H1 (cell line): ENCODE measurements around the gene NDUFA5. TPM values are rescaled to one million over a fixed set of nuclear protein-coding genes. Genes with fewer than 3 reads are reported as not detected.

ENCODE experiments used
- CTCF ChIA-PET: fragments of 300-600 bp; sonication (Branson Sonifier 250); formaldehyde crosslinking; loops from one replicate; lab custom pipeline; 2021; ENCODE audit not compliant: partially characterized antibody; lab: Charles Lee
- POLR2A ChIA-PET: fragments of 300-600 bp; sonication (Branson Sonifier 250); formaldehyde crosslinking; loops from one replicate; lab custom pipeline; 2021; ENCODE audit warnings: inconsistent platforms; ENCODE audit not compliant: partially characterized antibody; lab: Charles Lee
- DNase-seq, 2 experiments: peaks; one replicate each; pipeline versions ENCODE4 v3.0.0 to v3.0.0-alpha.2; 2010 to 2022; ENCODE audit warnings: low spot score in 2 of 2, low read depth in 1 of 2, mixed read lengths in 1 of 2
- FAIRE-seq: peaks from 2 replicates; lab custom pipeline; 2011; peaks lifted over from hg19 to GRCh38; lab: Jason Lieb, UNC
- H2AFZ ChIP-seq: 2 replicates; pipeline ENCODE4 v1.8.1; 2012; ENCODE audit warnings: low read length, inconsistent platforms
- H2AK5ac ChIP-seq: 2 replicates; pipeline ENCODE4 v1.6.1; 2013; ENCODE audit warnings: low read depth, low read length
- H2BK120ac ChIP-seq: replicated peaks from 2 replicates; pipeline ENCODE3; 2013; ENCODE audit warnings: low read depth, low read length, inconsistent platforms
- H2BK12ac ChIP-seq: 2 replicates; pipeline ENCODE4 v1.6.1; 2013; ENCODE audit warnings: low read depth, low read length
- H2BK15ac ChIP-seq: 2 replicates; pipeline ENCODE4 v1.6.1; 2013; ENCODE audit warnings: low read length
- H2BK20ac ChIP-seq: 2 replicates; pipeline ENCODE4 v1.6.1; 2013; ENCODE audit warnings: low read length
- H2BK5ac ChIP-seq: 2 replicates; pipeline ENCODE4 v1.6.1; 2013; ENCODE audit warnings: low read depth, low read length
- H3K14ac ChIP-seq: 2 replicates; pipeline ENCODE4 v1.6.1; 2013; ENCODE audit warnings: inconsistent platforms; ENCODE audit not compliant: insufficient read length
- H3K18ac ChIP-seq: 2 replicates; pipeline ENCODE4 v1.6.1; 2013; ENCODE audit warnings: low read length; ENCODE audit errors: extremely low read depth
- H3K23ac ChIP-seq: 2 replicates; pipeline ENCODE4 v1.6.1; 2013; ENCODE audit warnings: inconsistent platforms; ENCODE audit not compliant: insufficient read length
- H3K23me2 ChIP-seq: 2 replicates; pipeline ENCODE4 v1.6.1; 2013; ENCODE audit warnings: low read depth, low read length
- H3K27ac ChIP-seq: 2 replicates; pipeline ENCODE4 v1.6.1; 2011; ENCODE audit warnings: low read depth, low read length, inconsistent platforms
- H3K27me3 ChIP-seq, 4 experiments: replicated peaks in 1 of 4; 1 replicate in 1 of 4; 2 replicates in 3 of 4; pipeline versions ENCODE4 v1.6.1 to v1.8.1; 2011 to 2013; ENCODE audit warnings: low read length in 3 of 4, mild to moderate bottlenecking in 3 of 4, inconsistent platforms in 2 of 4, mixed read lengths in 2 of 4, moderate library complexity in 1 of 4; ENCODE audit not compliant: control insufficient read depth in 3 of 4, insufficient read depth in 3 of 4; ENCODE audit errors: extremely low read depth in 1 of 4
- H3K36me3 ChIP-seq, 4 experiments: 2 replicates each; pipeline versions ENCODE4 v1.6.1 to v1.8.1; 2011 to 2013; ENCODE audit warnings: mild to moderate bottlenecking in 4 of 4, low read length in 3 of 4, moderate library complexity in 2 of 4, control low read depth in 1 of 4, inconsistent platforms in 1 of 4; ENCODE audit not compliant: insufficient read depth in 4 of 4, control insufficient read depth in 2 of 4
- H3K4ac ChIP-seq: replicated peaks from 2 replicates; pipeline ENCODE3; 2013; ENCODE audit warnings: low read length, low read depth, mixed read lengths, inconsistent platforms; ENCODE audit not compliant: insufficient read length
- H3K4me1 ChIP-seq, 4 experiments: replicated peaks in 1 of 4; 1 replicate in 1 of 4; 2 replicates in 3 of 4; pipeline versions ENCODE4 v1.6.1 to v1.8.1; 2011 to 2013; ENCODE audit warnings: low read length in 3 of 4, inconsistent platforms in 2 of 4, mixed read lengths in 1 of 4; ENCODE audit not compliant: insufficient read depth in 4 of 4, control insufficient read depth in 3 of 4
- H3K4me2 ChIP-seq, 2 experiments: 2 replicates each; pipeline versions ENCODE4 v1.6.1 to v1.8.1; 2011 to 2013; ENCODE audit warnings: low read depth in 2 of 2, low read length in 2 of 2, control low read depth in 1 of 2, inconsistent platforms in 1 of 2, mild to moderate bottlenecking in 1 of 2; ENCODE audit not compliant: insufficient read depth in 1 of 2
- H3K4me3 ChIP-seq, 4 experiments: fragments of 200-600, 300-600 bp in 1 of 4; sonication (generic), shearing (Covaris generic), sonication (Bioruptor Twin) in 1 of 4; 2 replicates each; pipeline versions ENCODE4 v1.5.1 to v1.8.1; 2011 to 2016; ENCODE audit warnings: low read length in 4 of 4, low read depth in 3 of 4, control low read depth in 2 of 4, inconsistent platforms in 2 of 4, mild to moderate bottlenecking in 2 of 4, mixed read lengths in 1 of 4, moderate library complexity in 1 of 4; ENCODE audit not compliant: insufficient read depth in 2 of 4; ENCODE audit errors: extremely low read depth in 1 of 4
- H3K56ac ChIP-seq: replicated peaks from 2 replicates; pipeline ENCODE3; 2013; ENCODE audit warnings: low read depth, mild to moderate bottlenecking, mixed read lengths, low read length, inconsistent platforms; ENCODE audit not compliant: insufficient read length
- H3K79me1 ChIP-seq: 2 replicates; pipeline ENCODE4 v1.6.1; 2013; ENCODE audit warnings: low read depth, low read length, control low read depth
- H3K79me2 ChIP-seq, 2 experiments: 2 replicates each; pipeline versions ENCODE4 v1.6.1 to v1.8.1; 2012 to 2013; ENCODE audit warnings: low read length in 2 of 2, mild to moderate bottlenecking in 2 of 2, inconsistent platforms in 1 of 2; ENCODE audit not compliant: insufficient read depth in 2 of 2, control insufficient read depth in 1 of 2
- H3K9ac ChIP-seq, 4 experiments: replicated peaks in 1 of 4; 1 replicate in 1 of 4; 2 replicates in 3 of 4; pipeline versions ENCODE4 v1.6.1 to v1.8.1; 2011 to 2013; ENCODE audit warnings: low read depth in 3 of 4, low read length in 3 of 4, control low read depth in 2 of 4, mild to moderate bottlenecking in 2 of 4, moderate library complexity in 2 of 4, inconsistent platforms in 1 of 4; ENCODE audit errors: extremely low read depth in 1 of 4
- H3K9me3 ChIP-seq, 2 experiments: 2 replicates each; pipeline versions ENCODE4 v1.6.1 to v1.8.1; 2012 to 2013; ENCODE audit warnings: mild to moderate bottlenecking in 2 of 2, moderate library complexity in 2 of 2, control low read depth in 1 of 2, inconsistent platforms in 1 of 2, low read depth in 1 of 2, low read length in 1 of 2, mixed read lengths in 1 of 2; ENCODE audit not compliant: insufficient read depth in 2 of 2
- H4K20me1 ChIP-seq, 2 experiments: replicated peaks in 1 of 2; 2 replicates each; pipeline versions ENCODE3 to v1.8.1; 2011 to 2013; ENCODE audit warnings: inconsistent platforms in 2 of 2, low read length in 2 of 2, mild to moderate bottlenecking in 1 of 2; ENCODE audit not compliant: insufficient read depth in 2 of 2, control insufficient read depth in 1 of 2
- H4K5ac ChIP-seq: 2 replicates; pipeline ENCODE4 v1.6.1; 2013; ENCODE audit warnings: low read length, low read depth, mixed read lengths, inconsistent platforms; ENCODE audit not compliant: insufficient read length
- H4K8ac ChIP-seq: 2 replicates; pipeline ENCODE4 v1.8.0; 2013; ENCODE audit warnings: mild to moderate bottlenecking, moderate library complexity, low read length, inconsistent platforms; ENCODE audit not compliant: insufficient read depth; ENCODE audit errors: extremely low read depth
- H4K91ac ChIP-seq: replicated peaks from 2 replicates; pipeline ENCODE3; 2013; ENCODE audit warnings: low read length, mixed read lengths, inconsistent platforms; ENCODE audit not compliant: insufficient read length
- EP300 ChIP-seq, 2 experiments: IDR thresholded peaks; 1 replicate in 1 of 2; 2 replicates in 1 of 2; pipeline ENCODE4 v1.6.1; 2011 to 2012; ENCODE audit warnings: low read depth in 2 of 2, low read length in 2 of 2, mild to moderate bottlenecking in 2 of 2, borderline replicate concordance in 1 of 2, inconsistent platforms in 1 of 2, moderate library complexity in 1 of 2
- JUN ChIP-seq: IDR thresholded peaks from 2 replicates; pipeline ENCODE4 v1.6.1; 2011; ENCODE audit warnings: low read depth, mild to moderate bottlenecking, improper control_type of control experiment, low read length
- KDM4A ChIP-seq: IDR thresholded peaks from one replicate; pipeline ENCODE4 v1.7.1; 2012; ENCODE audit warnings: low read depth, mild to moderate bottlenecking, moderate library complexity, low read length, inconsistent platforms; ENCODE audit not compliant: severe bottlenecking
- POLR2A ChIP-seq, 2 experiments: IDR thresholded peaks; 1 replicate in 1 of 2; 2 replicates in 1 of 2; pipeline ENCODE4 v1.6.1; 2011; ENCODE audit warnings: low read depth in 2 of 2, low read length in 2 of 2, mild to moderate bottlenecking in 2 of 2; ENCODE audit errors: control extremely low read depth in 1 of 2
- RBBP5 ChIP-seq: IDR thresholded peaks from 2 replicates; pipeline ENCODE4 v1.7.1; 2012; ENCODE audit warnings: low read depth, mild to moderate bottlenecking, inconsistent platforms, low read length, moderate library complexity, borderline replicate concordance
- SIN3A ChIP-seq, 2 experiments: IDR thresholded peaks in 1 of 2; conservative IDR thresholded peaks in 1 of 2; 2 replicates each; pipeline ENCODE4 v1.6.1; 2011 to 2012; ENCODE audit warnings: low read length in 2 of 2, improper control_type of control experiment in 1 of 2, low read depth in 1 of 2, mild to moderate bottlenecking in 1 of 2
- TAF7 ChIP-seq: optimal IDR thresholded peaks from 2 replicates; pipeline ENCODE3; 2011; ENCODE audit warnings: low read depth, mild to moderate bottlenecking, inconsistent platforms, low read length, moderate library complexity, borderline replicate concordance
- WGBS, 2 experiments: shearing (Covaris generic) in 1 of 2; methylation state at CpG; one replicate each; pipeline versions ENCODE4 v1.1.6 to v1.1.7; 2013 to 2015; ENCODE audit warnings: low lambda C conversion rate in 2 of 2, mixed read lengths in 2 of 2, inconsistent platforms in 1 of 2, low coverage in 1 of 2, missing lambda C conversion rate in 1 of 2; ENCODE audit not compliant: insufficient replicate concordance in 2 of 2, insufficient coverage in 1 of 2, insufficient read length in 1 of 2; ENCODE audit errors: extremely low coverage in 1 of 2, missing lambda C conversion rate in 1 of 2; 5-methylcytosine and 5-hydroxymethylcytosine counted together
- long read RNA-seq, 2 experiments: library from RNA in 1 of 2; library from capped mRNA in 1 of 2; stranded (forward); transcript quantifications; one replicate each; pipeline ENCODE4 v2.0.0, GENCODE V29; 2021; ENCODE audit warnings: inconsistent platforms in 1 of 2
- polyA minus RNA-seq, 3 experiments: library from RNA; depleted of rRNA, polyadenylated mRNA; stranded (reverse); fragments of >200 nt; gene quantifications; 1 replicate in 2 of 3; 2 replicates in 1 of 3; pipeline ENCODE4 v1.2.3, GENCODE V29; 2011
- polyA plus RNA-seq, 7 experiments: library from polyadenylated mRNA; depleted of rRNA in 3 of 7; stranded (reverse) in 5 of 7; unstranded in 2 of 7; fragments of >200 nt in 5 of 7; fragments of 200-250 nt in 2 of 7; gene quantifications; 1 replicate in 5 of 7; 2 replicates in 1 of 7; 4 replicates in 1 of 7; pipeline versions ENCODE4 v1.2.1 to v1.2.3, GENCODE V29; 2011 to 2013; ENCODE audit warnings: missing spikeins in 2 of 7, mixed read lengths in 2 of 7
- total RNA-seq: library from RNA; stranded (reverse); fragmentation: NEBNext Ultra II Directional; extraction: Animal tissue kit (Norgen Biotek cat#: 25700); gene quantifications from 2 replicates; pipeline ENCODE4 v1.2.1, GENCODE V29; 2021

Gene NDUFA5
- total RNA-seq (74.9 and 76.3 TPM in 2 replicates), polyA plus RNA-seq (2011; rRNA removed) (3.4 and 7.6 TPM in 2 replicates), polyA minus RNA-seq (2011; rRNA and poly(A)+ RNA removed) (3.8 and 4.9 TPM in 2 replicates)
- polyA plus RNA-seq (2011; cell fraction: cytosol; rRNA removed) = 20.1 TPM
- 2.4 TPM for polyA plus RNA-seq (2011; cell fraction: nucleus; rRNA removed)
- 18.7 to 54.6 TPM (median 27.1 TPM) in 4 replicates for polyA plus RNA-seq (2012, experiment 1 of 2)
- 9.3 TPM for polyA plus RNA-seq (2012, experiment 2 of 2)
- 55.6 TPM for polyA plus RNA-seq (2013, experiment 1 of 2)
- polyA plus RNA-seq (2013, experiment 2 of 2) = 53.9 TPM
- 10.9 TPM for polyA minus RNA-seq (2011; cell fraction: cytosol; rRNA and poly(A)+ RNA removed)
- polyA minus RNA-seq (2011; cell fraction: nucleus; rRNA and poly(A)+ RNA removed) = 26.0 TPM
- long read RNA-seq, experiment 1, full-length matches to known transcripts = 82 of 126 reads
- long read RNA-seq, experiment 1, partial matches to known transcripts = 19 of 126 reads
- long read RNA-seq, experiment 1, other reads (novel, unspliced or antisense) = 25 of 126 reads
- long read RNA-seq, experiment 2, full-length matches to known transcripts = 379 of 392 reads
- long read RNA-seq, experiment 2, partial matches to known transcripts = 3 of 392 reads
- long read RNA-seq, experiment 2, other reads (novel, unspliced or antisense) = 10 of 392 reads

- H3K9me3 ChIP-seq = no peaks in the 10 kb centered on the region
- H2BK5ac ChIP-seq = peak within 1 kb of the TSS; percentile 82
- H3K56ac ChIP-seq = no peak within 1 kb of the TSS
- H4K20me1 ChIP-seq = no peaks in the 10 kb centered on the region
- H4K5ac ChIP-seq = peak within 1 kb of the TSS; percentile 1
- peaks cover 1% of the 10 kb centered on the region; the same call in 1 of the 2 replicates for H3K79me1 ChIP-seq
- H4K91ac ChIP-seq = no peak within 1 kb of the TSS
- H2AK5ac ChIP-seq = no peak within 1 kb of the TSS
- no peak within 1 kb of the TSS for H3K18ac ChIP-seq
- H3K4me3 ChIP-seq = peak within 1 kb of the TSS; percentile 97 to 100 (median 98)
- no peak within 1 kb of the TSS for H2BK20ac ChIP-seq
- FAIRE-seq = peak; percentile 93
- H3K79me2 ChIP-seq = peaks cover 9 to 37% of the 10 kb centered on the region in 2 experiments
- H3K27me3 ChIP-seq = no peaks in the 10 kb centered on the region
- peaks cover 0 to 6% (median under 1%) of the 10 kb centered on the region in 4 experiments; a peak in 2 of 7 replicates for H3K4me1 ChIP-seq
- no peak within 1 kb of the TSS for H2BK120ac ChIP-seq
- peaks cover 7% of the 10 kb centered on the region for H3K23me2 ChIP-seq
- no peak within 1 kb of the TSS for H3K4ac ChIP-seq
- H2AFZ ChIP-seq = peak within 1 kb of the TSS; percentile 100
- POLR2A ChIA-PET = interaction anchor here (1.3 to 1.4 kb wide), 6 partner anchors 9 to 30 kb away, joined by 3 to 6 read pairs (median 4); no protein-coding TSS in a partner anchor
- peak within 1 kb of the TSS; percentile 82 for H4K8ac ChIP-seq
- 5% methylated on average over 40 of the region's 40 CpGs; no CpG with 5 or more reads in 1 of the 2 experiments for WGBS, 2 experiments
- DNase-seq = peak; percentile 91 to 93
- peaks cover 0 to 11% (median 3%) of the 10 kb centered on the region in 4 experiments; a peak in 3 of 8 replicates for H3K36me3 ChIP-seq
- H2BK15ac ChIP-seq = no peak within 1 kb of the TSS
- peak within 1 kb of the TSS; percentile 86 to 96 (median 92) for H3K9ac ChIP-seq
- H3K14ac ChIP-seq = no peak within 1 kb of the TSS
- H3K4me2 ChIP-seq = peak within 1 kb of the TSS; percentile 67 to 92
- peak within 1 kb of the TSS; percentile 77 for H3K27ac ChIP-seq
- no peak within 1 kb of the TSS; the same call in 1 of the 2 replicates for H2BK12ac ChIP-seq
- no peak within 1 kb of the TSS for H3K23ac ChIP-seq
- CTCF ChIA-PET = interaction anchor here (0.6 to 1.2 kb wide), 3 partner anchors 15 to 409 kb away, joined by 3 to 4 read pairs (median 4); no protein-coding TSS in a partner anchor
- TF ChIP-seq POLR2A (IDR thresholded peaks at IDR 0.05; ENCODE audit: control extremely low read depth in 1 of 2, low read depth in 2 of 2, low read length in 2 of 2) = peak in 1 of 2 experiments; percentile 62; a peak in 2 of 3 replicates
- TF ChIP-seq SIN3A (conservative IDR thresholded peaks at IDR 0.05 in 1 of 2, IDR thresholded peaks at IDR 0.05 in 1 of 2; ENCODE audit: low read depth in 1 of 2, low read length in 2 of 2) = peak; percentile 95 to 99
- no peak for TF ChIP-seq TAF7
- no peak for TF ChIP-seq EP300 (IDR thresholded peaks at IDR 0.05; ENCODE audit: borderline replicate concordance in 1 of 2, low read depth in 2 of 2, low read length in 2 of 2)
- TF ChIP-seq JUN = no peak
- TF ChIP-seq KDM4A = peak; percentile 54
- peak; percentile 89 for TF ChIP-seq RBBP5
Observed at GRCh38 chr7:123557398-123558288, at the start of gene NDUFA5. Gene NDUFA5 (minus strand): TSS chr7:123557818. CDS start chr7:123557795, 23 bp downstream.
